ENCODE data around the gene RGS3.

The RGS3 gene

GRCh38 chr9:113528088-113528487, 64.6 kb downstream of the RGS3 start:
- Histone ChIP-seq H3K4me2 (ENCODE audit: low read length) (no peak overlapping the region), H3K36me3 (ENCODE audit: control insufficient read depth, insufficient read depth, low read length) (no peaks in the 10 kb centered on the region), H2BK120ac (ENCODE audit: low read depth, low read length) (no peak overlapping the region), H4K8ac (ENCODE audit: low read depth, low read length) (no peak overlapping the region), H3K27ac (ENCODE audit: low read depth, low read length) (no peak overlapping the region), H3K9ac (ENCODE audit: low read length) (no peak overlapping the region), H2BK5ac (ENCODE audit: low read length) (no peak overlapping the region), H2AK5ac (ENCODE audit: low read length) (no peak overlapping the region), H3K18ac (ENCODE audit: low read length) (no peak overlapping the region), H3K79me1 (ENCODE audit: low read length) (no peaks in the 10 kb centered on the region), H3K56ac (ENCODE audit: low read length) (no peak overlapping the region), H4K5ac (ENCODE audit: low read length) (no peak overlapping the region), H2BK15ac (replicated peaks; ENCODE audit: low read depth) (no peak overlapping the region), H3K27me3 (ENCODE audit: insufficient read depth, low read length, poor library complexity) (no peaks in the 10 kb centered on the region), H3K4me1 (ENCODE audit: control insufficient read depth, low read depth, low read length) (no peaks in the 10 kb centered on the region), H3K79me2 (ENCODE audit: control insufficient read depth, insufficient read depth, low read length) (no peaks in the 10 kb centered on the region), H3K23ac (ENCODE audit: low read length) (no peak overlapping the region), H3K4me3 (ENCODE audit: low read length) (no peak overlapping the region), H3K4ac (ENCODE audit: low read depth, low read length) (no peak overlapping the region)
- no CpG with 5 or more reads among the region's 6 CpGs for WGBS (ENCODE audit: extremely low coverage, insufficient coverage, low lambda C conversion rate)
- DNase-seq, result no peak

DNA sequence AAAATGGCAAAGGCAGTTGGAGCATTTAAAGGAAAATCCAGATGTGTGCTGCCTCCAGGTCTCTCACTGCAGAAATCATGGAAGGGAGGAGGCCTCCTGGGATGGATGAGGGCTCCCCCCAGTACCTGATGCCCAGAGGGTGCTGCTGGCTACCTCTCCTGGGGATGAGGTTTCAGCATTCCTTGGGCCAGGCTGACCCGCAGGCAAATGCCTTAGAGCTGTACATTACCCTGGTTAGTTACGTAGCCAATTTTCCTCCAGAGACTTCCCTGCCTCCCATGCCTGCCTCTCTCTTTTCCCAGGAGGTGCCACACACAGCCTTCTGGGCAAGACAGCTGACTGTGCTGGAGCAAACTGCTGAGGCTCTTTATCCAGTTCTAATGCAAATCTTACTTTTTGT, 65.3 kb downstream of the RGS3 start:
- no peak overlapping the region for H2BK15ac ChIP-seq (replicated peaks; ENCODE audit: low read depth)
- no peak overlapping the region for H2BK5ac ChIP-seq (ENCODE audit: low read length)
- H3K27me3 ChIP-seq (ENCODE audit: insufficient read depth, low read length, poor library complexity), result no peaks in the 10 kb centered on the region
- no peak overlapping the region for H2AK5ac ChIP-seq (ENCODE audit: low read length)
- H4K5ac ChIP-seq (ENCODE audit: low read length), result no peak overlapping the region
- no peak overlapping the region for H3K4me2 ChIP-seq (ENCODE audit: low read length)
- H3K4me3 ChIP-seq (ENCODE audit: low read length), result no peak overlapping the region
- H3K79me1 ChIP-seq (ENCODE audit: low read length), result no peaks in the 10 kb centered on the region
- no peaks in the 10 kb centered on the region for H3K79me2 ChIP-seq (ENCODE audit: control insufficient read depth, insufficient read depth, low read length)
- H3K56ac ChIP-seq (ENCODE audit: low read length), result no peak overlapping the region
- no peak overlapping the region for H3K23ac ChIP-seq (ENCODE audit: low read length)
- no peak overlapping the region for H3K9ac ChIP-seq (ENCODE audit: low read length)
- H3K27ac ChIP-seq (ENCODE audit: low read depth, low read length), result no peak overlapping the region
- H3K4me1 ChIP-seq (ENCODE audit: control insufficient read depth, low read depth, low read length), result no peaks in the 10 kb centered on the region
- no peak overlapping the region for H3K4ac ChIP-seq (ENCODE audit: low read depth, low read length)
- no CpG with 5 or more reads among the region's 2 CpGs for WGBS (ENCODE audit: extremely low coverage, insufficient coverage, low lambda C conversion rate)
- H2BK120ac ChIP-seq (ENCODE audit: low read depth, low read length), result no peak overlapping the region
- no peak overlapping the region for H4K8ac ChIP-seq (ENCODE audit: low read depth, low read length)
- no peak overlapping the region for H3K18ac ChIP-seq (ENCODE audit: low read length)
- no peak for DNase-seq
- H3K36me3 ChIP-seq (ENCODE audit: control insufficient read depth, insufficient read depth, low read length), result no peaks in the 10 kb centered on the region

GRCh38 chr9:113529336-113530009, 65.9 kb downstream of the RGS3 start:
- H2AK5ac ChIP-seq (ENCODE audit: low read length), result no peak overlapping the region
- H3K4me1 ChIP-seq (ENCODE audit: control insufficient read depth, low read depth, low read length), result no peaks in the 10 kb centered on the region
- H3K4me2 ChIP-seq (ENCODE audit: low read length), result no peak overlapping the region
- H3K56ac ChIP-seq (ENCODE audit: low read length), result no peak overlapping the region
- no peak overlapping the region for H2BK15ac ChIP-seq (replicated peaks; ENCODE audit: low read depth)
- H4K8ac ChIP-seq (ENCODE audit: low read depth, low read length), result no peak overlapping the region
- no peaks in the 10 kb centered on the region for H3K27me3 ChIP-seq (ENCODE audit: insufficient read depth, low read length, poor library complexity)
- DNase-seq, result no peak
- no peak overlapping the region for H2BK120ac ChIP-seq (ENCODE audit: low read depth, low read length)
- no peak overlapping the region for H3K4ac ChIP-seq (ENCODE audit: low read depth, low read length)
- no peak overlapping the region for H3K9ac ChIP-seq (ENCODE audit: low read length)
- no peaks in the 10 kb centered on the region for H3K79me1 ChIP-seq (ENCODE audit: low read length)
- no peak overlapping the region for H2BK5ac ChIP-seq (ENCODE audit: low read length)
- no peaks in the 10 kb centered on the region for H3K79me2 ChIP-seq (ENCODE audit: control insufficient read depth, insufficient read depth, low read length)
- H3K18ac ChIP-seq (ENCODE audit: low read length), result no peak overlapping the region
- H4K5ac ChIP-seq (ENCODE audit: low read length), result no peak overlapping the region
- no peak overlapping the region for H3K27ac ChIP-seq (ENCODE audit: low read depth, low read length)
- H3K36me3 ChIP-seq (ENCODE audit: control insufficient read depth, insufficient read depth, low read length), result no peaks in the 10 kb centered on the region
- no peak overlapping the region for H3K23ac ChIP-seq (ENCODE audit: low read length)
- no CpG with 5 or more reads among the region's 7 CpGs for WGBS (ENCODE audit: extremely low coverage, insufficient coverage, low lambda C conversion rate)
- H3K4me3 ChIP-seq (ENCODE audit: low read length), result no peak overlapping the region

DNA sequence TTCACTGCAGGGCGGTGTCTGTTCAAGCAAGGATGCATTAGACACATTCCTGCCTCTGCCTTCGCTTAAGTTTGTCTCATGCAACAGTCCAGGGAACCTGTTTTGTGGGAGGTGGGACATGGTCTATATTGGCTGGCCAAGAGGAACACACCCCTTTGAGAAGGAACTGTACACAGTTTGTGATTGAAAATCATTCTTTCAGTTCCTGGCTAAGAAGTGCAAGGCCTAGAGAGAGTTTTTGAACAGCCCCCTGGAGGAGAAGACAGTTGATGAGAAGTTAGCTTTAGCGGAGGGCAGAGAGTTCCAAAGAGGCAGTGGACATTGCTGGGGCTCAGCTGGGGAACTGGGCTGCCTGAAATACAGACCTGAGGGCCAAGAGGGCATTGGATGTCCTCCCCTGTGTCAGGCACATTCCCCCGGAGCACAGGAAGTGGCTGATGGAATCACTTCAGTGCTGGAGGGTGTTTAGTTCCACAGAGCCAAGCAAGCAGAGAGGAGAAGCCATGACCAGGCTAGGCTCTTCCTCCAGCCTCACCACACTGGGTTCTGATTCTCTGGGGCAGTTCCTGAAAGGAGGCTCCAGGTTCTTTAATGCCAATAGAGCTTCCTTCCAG, 66.6 kb downstream of the RGS3 start:
- H2BK120ac ChIP-seq (ENCODE audit: low read depth, low read length), result no peak overlapping the region
- H3K36me3 ChIP-seq (ENCODE audit: control insufficient read depth, insufficient read depth, low read length), result no peaks in the 10 kb centered on the region
- H2AK5ac ChIP-seq (ENCODE audit: low read length), result no peak overlapping the region
- H3K27me3 ChIP-seq (ENCODE audit: insufficient read depth, low read length, poor library complexity), result no peaks in the 10 kb centered on the region
- DNase-seq, result no peak
- no peak overlapping the region for H2BK15ac ChIP-seq (replicated peaks; ENCODE audit: low read depth)
- H3K4me1 ChIP-seq (ENCODE audit: control insufficient read depth, low read depth, low read length), result no peaks in the 10 kb centered on the region
- H3K9ac ChIP-seq (ENCODE audit: low read length), result no peak overlapping the region
- H3K4me3 ChIP-seq (ENCODE audit: low read length), result no peak overlapping the region
- no CpG with 5 or more reads among the region's 4 CpGs for WGBS (ENCODE audit: extremely low coverage, insufficient coverage, low lambda C conversion rate)
- H4K5ac ChIP-seq (ENCODE audit: low read length), result no peak overlapping the region
- no peak overlapping the region for H2BK5ac ChIP-seq (ENCODE audit: low read length)
- H3K27ac ChIP-seq (ENCODE audit: low read depth, low read length), result no peak overlapping the region
- H3K79me2 ChIP-seq (ENCODE audit: control insufficient read depth, insufficient read depth, low read length), result no peaks in the 10 kb centered on the region
- no peak overlapping the region for H3K4ac ChIP-seq (ENCODE audit: low read depth, low read length)
- H3K18ac ChIP-seq (ENCODE audit: low read length), result no peak overlapping the region
- H4K8ac ChIP-seq (ENCODE audit: low read depth, low read length), result no peak overlapping the region
- H3K23ac ChIP-seq (ENCODE audit: low read length), result no peak overlapping the region
- H3K79me1 ChIP-seq (ENCODE audit: low read length), result no peaks in the 10 kb centered on the region
- no peak overlapping the region for H3K4me2 ChIP-seq (ENCODE audit: low read length)
- H3K56ac ChIP-seq (ENCODE audit: low read length), result no peak overlapping the region

GRCh38 chr9:113530942-113531341, 67.4 kb downstream of the RGS3 start:
- no peak overlapping the region for H2BK120ac ChIP-seq (ENCODE audit: low read depth, low read length)
- no peak overlapping the region for H4K8ac ChIP-seq (ENCODE audit: low read depth, low read length)
- no peaks in the 10 kb centered on the region for H3K4me1 ChIP-seq (ENCODE audit: control insufficient read depth, low read depth, low read length)
- H3K4ac ChIP-seq (ENCODE audit: low read depth, low read length), result no peak overlapping the region
- no peaks in the 10 kb centered on the region for H3K27me3 ChIP-seq (ENCODE audit: insufficient read depth, low read length, poor library complexity)
- no peak overlapping the region for H3K4me3 ChIP-seq (ENCODE audit: low read length)
- H3K18ac ChIP-seq (ENCODE audit: low read length), result no peak overlapping the region
- no peak overlapping the region for H3K4me2 ChIP-seq (ENCODE audit: low read length)
- no peak overlapping the region for H2BK5ac ChIP-seq (ENCODE audit: low read length)
- DNase-seq, result no peak
- H3K79me2 ChIP-seq (ENCODE audit: control insufficient read depth, insufficient read depth, low read length), result no peaks in the 10 kb centered on the region
- no CpG with 5 or more reads among the region's 1 CpG for WGBS (ENCODE audit: extremely low coverage, insufficient coverage, low lambda C conversion rate)
- H2AK5ac ChIP-seq (ENCODE audit: low read length), result no peak overlapping the region
- no peak overlapping the region for H3K23ac ChIP-seq (ENCODE audit: low read length)
- no peak overlapping the region for H2BK15ac ChIP-seq (replicated peaks; ENCODE audit: low read depth)
- H3K27ac ChIP-seq (ENCODE audit: low read depth, low read length), result no peak overlapping the region
- no peaks in the 10 kb centered on the region for H3K79me1 ChIP-seq (ENCODE audit: low read length)
- no peak overlapping the region for H3K56ac ChIP-seq (ENCODE audit: low read length)
- no peak overlapping the region for H3K9ac ChIP-seq (ENCODE audit: low read length)
- no peak overlapping the region for H4K5ac ChIP-seq (ENCODE audit: low read length)
- H3K36me3 ChIP-seq (ENCODE audit: control insufficient read depth, insufficient read depth, low read length), result no peaks in the 10 kb centered on the region
